GM18909 (cell line): ENCODE results near the gene CCBE1.
"Not testable (repeated sequence)": the region's sequence is repeated elsewhere in the genome, so short reads cannot be mapped to it uniquely, and the experiment has no call there.

Experiments used
- ATAC-seq: cut with Tn5 transposase; IDR thresholded peaks from one replicate; pipeline ENCODE4 v1.9.1; 2021; ENCODE audit warnings: mild to moderate bottlenecking; ENCODE audit not compliant: unreplicated experiment, poor library complexity

Gene CCBE1

GRCh38 chr18:59686260-59686659 lies 11.0 kb downstream of the CCBE1 start:
- ATAC-seq: no peak

GRCh38 chr18:59685501-59685900 lies 11.7 kb downstream of the CCBE1 start:
- no peak for ATAC-seq

- no peak for ATAC-seq
Observed at GRCh38 chr18:59684777-59685176, 12.4 kb downstream of the CCBE1 start.

- ATAC-seq: no peak
Observed at GRCh38 chr18:59681521-59682004, 15.7 kb downstream of the CCBE1 start.

- no peak for ATAC-seq
Observed at GRCh38 chr18:59681051-59681450, 16.2 kb downstream of the CCBE1 start.

GRCh38 chr18:59675346-59675745 lies 21.9 kb downstream of the CCBE1 start:
- ATAC-seq: no peak

- ATAC-seq: no peak
Observed at GRCh38 chr18:59674903-59675270, 22.3 kb downstream of the CCBE1 start.

GRCh38 chr18:59674186-59674902 lies 22.9 kb downstream of the CCBE1 start:
- no peak for ATAC-seq

GRCh38 chr18:59672235-59672711 lies 24.9 kb downstream of the CCBE1 start:
- no peak for ATAC-seq

GRCh38 chr18:59671551-59671950 lies 25.7 kb downstream of the CCBE1 start:
- no peak for ATAC-seq

GRCh38 chr18:59669872-59670657 lies 27.2 kb downstream of the CCBE1 start:
- no peak for ATAC-seq

- no peak for ATAC-seq
Observed at GRCh38 chr18:59667488-59667887, 29.7 kb downstream of the CCBE1 start.

GRCh38 chr18:59666007-59666402 lies 31.2 kb downstream of the CCBE1 start:
- ATAC-seq: not testable (repeated sequence)

GRCh38 chr18:59665057-59666006 lies 31.9 kb downstream of the CCBE1 start:
- ATAC-seq: no peak

- ATAC-seq: no peak
Observed at GRCh38 chr18:59664329-59664728, 32.9 kb downstream of the CCBE1 start.

- no peak for ATAC-seq
Observed at GRCh38 chr18:59663096-59663495, 34.1 kb downstream of the CCBE1 start.

GRCh38 chr18:59661891-59662701 lies 35.1 kb downstream of the CCBE1 start:
- ATAC-seq: no peak

- no peak for ATAC-seq
Observed at GRCh38 chr18:59660786-59661743, 36.2 kb downstream of the CCBE1 start.
